GM23338 (cell line): ENCODE measurements around the gene KCNK5. TPM values are rescaled to one million over a fixed set of nuclear protein-coding genes. Genes with fewer than 3 reads are reported as not detected.

Experiments
- ATAC-seq: fragments of 200-7000 bp; cut with Tn5 transposase; 3 replicates; pipeline ENCODE4 v1.9.1; 2020
- DNase-seq: peaks from one replicate; pipeline ENCODE4 v3.0.0-alpha.2; 2015; ENCODE audit warnings: low spot score
- H2AFZ ChIP-seq: fragments of 200-600 bp; sonication (generic); 2 replicates; pipeline ENCODE4 v1.8.0; 2016; ENCODE audit warnings: antibody characterized with exemption, mild to moderate bottlenecking, moderate library complexity
- H3F3A ChIP-seq: fragments of 200-600 bp; sonication (generic); replicated peaks from 2 replicates; pipeline ENCODE4 v1.8.0; 2017; ENCODE audit warnings: antibody characterized with exemption, mixed run types, low read depth
- H3K27ac ChIP-seq: fragments of 200-600 bp; sonication (generic); 2 replicates; pipeline ENCODE4 v1.6.1; 2016; ENCODE audit warnings: low read depth
- H3K27me3 ChIP-seq: fragments of 200-600 bp; sonication (generic); 2 replicates; pipeline ENCODE4 v1.8.0; 2016; ENCODE audit warnings: mild to moderate bottlenecking, mixed run types, moderate library complexity; ENCODE audit not compliant: insufficient read depth
- H3K36me3 ChIP-seq: fragments of 200-600 bp; sonication (generic); 2 replicates; pipeline ENCODE4 v1.8.0; 2016; ENCODE audit warnings: mild to moderate bottlenecking; ENCODE audit not compliant: insufficient read depth
- H3K4me1 ChIP-seq: fragments of 200-600 bp; sonication (generic); 2 replicates; pipeline ENCODE4 v1.8.0; 2016; ENCODE audit warnings: mild to moderate bottlenecking, moderate library complexity; ENCODE audit not compliant: insufficient read depth
- H3K4me2 ChIP-seq: fragments of 200-600 bp; sonication (generic); 2 replicates; pipeline ENCODE4 v1.7.1; 2017; ENCODE audit warnings: mixed run types
- H3K4me3 ChIP-seq: fragments of 200-600 bp; sonication (generic); 2 replicates; pipeline ENCODE4 v1.6.1; 2016; ENCODE audit warnings: mixed run types
- H3K79me2 ChIP-seq: fragments of 200-600 bp; sonication (generic); replicated peaks from 2 replicates; pipeline ENCODE4 v1.8.0; 2017; ENCODE audit warnings: mild to moderate bottlenecking; ENCODE audit not compliant: insufficient read depth
- H3K9me2 ChIP-seq: fragments of 200-600 bp; sonication (generic); 2 replicates; pipeline ENCODE4 v1.8.0; 2017; ENCODE audit not compliant: insufficient read depth
- H4K20me1 ChIP-seq: fragments of 200-600 bp; sonication (generic); replicated peaks from 2 replicates; pipeline ENCODE4 v1.8.0; 2017; ENCODE audit warnings: mild to moderate bottlenecking; ENCODE audit not compliant: insufficient read depth
- H3K27ac Mint-ChIP-seq: 2 replicates; pipeline ENCODE4 v1.8.0; 2020; ENCODE audit warnings: inconsistent platforms, mild to moderate bottlenecking, moderate library complexity, mixed read lengths
- H3K27me3 Mint-ChIP-seq: 3 replicates; pipeline ENCODE4 v1.8.0; 2022; ENCODE audit warnings: low read depth, mild to moderate bottlenecking, moderate library complexity, mixed read lengths, inconsistent platforms; ENCODE audit not compliant: insufficient read depth, poor library complexity
- H3K36me3 Mint-ChIP-seq: 3 replicates; pipeline ENCODE4 v1.8.0; 2021; ENCODE audit warnings: low read depth, mild to moderate bottlenecking, inconsistent platforms, moderate library complexity, mixed read lengths
- H3K4me1 Mint-ChIP-seq: 3 replicates; pipeline ENCODE4 v1.8.0; 2020; ENCODE audit warnings: mild to moderate bottlenecking, inconsistent platforms, mixed read lengths
- H3K4me3 Mint-ChIP-seq: 3 replicates; pipeline ENCODE4 v1.8.0; 2021; ENCODE audit warnings: moderate library complexity, mild to moderate bottlenecking, inconsistent platforms, mixed read lengths
- H3K9me3 Mint-ChIP-seq: 3 replicates; pipeline ENCODE4 v1.8.0; 2020; ENCODE audit warnings: moderate library complexity, mild to moderate bottlenecking, inconsistent platforms, mixed read lengths
- CREB1 ChIP-seq: fragments of 250-450 bp; sonication (Bioruptor Pico); IDR thresholded peaks from 2 replicates; pipeline ENCODE4 v1.5.0; 2020; ENCODE audit warnings: low read depth, mild to moderate bottlenecking, moderate library complexity
- CTCF ChIP-seq, 2 experiments: fragments of 200-600 bp in 1 of 2; sonication (generic) in 1 of 2; conservative IDR thresholded peaks; 2 replicates each; pipeline versions ENCODE4 v1.5.1 to v1.6.1; 2016 to 2017; ENCODE audit warnings: antibody characterized with exemption in 2 of 2, low read depth in 2 of 2, mild to moderate bottlenecking in 2 of 2, moderate library complexity in 1 of 2
- EZH2 ChIP-seq: fragments of 200-600 bp; sonication (generic); IDR thresholded peaks from one replicate; pipeline ENCODE4 v1.8.0; 2017; ENCODE audit warnings: antibody characterized with exemption, mild to moderate bottlenecking, low read depth; ENCODE audit not compliant: unreplicated experiment
- EZH2phosphoT487 ChIP-seq: fragments of 200-600 bp; sonication (generic); IDR thresholded peaks from one replicate; pipeline ENCODE4 v1.8.1; 2018; ENCODE audit warnings: antibody characterized with exemption; ENCODE audit not compliant: unreplicated experiment
- JUNB ChIP-seq: IDR thresholded peaks from one replicate; pipeline ENCODE4 v1.6.1; 2016; ENCODE audit warnings: antibody characterized with exemption; ENCODE audit not compliant: unreplicated experiment
- NANOG ChIP-seq: IDR thresholded peaks from 2 replicates; pipeline ENCODE4 v1.6.1; 2016; ENCODE audit warnings: antibody characterized with exemption, borderline replicate concordance
- ZNF114 ChIP-seq: fragments of 250-450 bp; sonication (Bioruptor Pico); IDR thresholded peaks from 2 replicates; pipeline ENCODE4 v1.5.0; 2020; ENCODE audit warnings: mild to moderate bottlenecking, moderate library complexity
- ZNF331 ChIP-seq: fragments of 250-450 bp; sonication (Bioruptor Pico); IDR thresholded peaks from 2 replicates; pipeline ENCODE4 v1.5.0; 2020; ENCODE audit warnings: low read depth, mild to moderate bottlenecking, moderate library complexity
- ZNF462 ChIP-seq: fragments of 250-450 bp; sonication (Bioruptor Pico); IDR thresholded peaks from 2 replicates; pipeline ENCODE4 v1.5.0; 2020; ENCODE audit warnings: mild to moderate bottlenecking, moderate library complexity
- polyA plus RNA-seq: library from polyadenylated mRNA; unstranded; fragments of >200 nt; fragmentation: Nextera tagmentation; extraction: Ambion mirVana; gene quantifications from 2 replicates; pipeline ENCODE4 v1.2.1, GENCODE V29; 2016
- total RNA-seq: library from RNA; depleted of rRNA; stranded (reverse); fragments of >200 nt; shearing (Covaris generic); gene quantifications from 2 replicates; pipeline ENCODE4 v1.2.3, GENCODE V29; 2014

KCNK5 gene
- total and polyA plus RNA-seq, 2 experiments from 2014 or later = 9.5 to 57.4 TPM

- DNase-seq = peak; percentile 88
- H3K27ac ChIP-seq = no peak overlapping the region
- TF ChIP-seq CTCF (conservative IDR thresholded peaks at IDR 0.05; ENCODE audit: low read depth in 2 of 2) (peak; percentile 59 to 84), EZH2phosphoT487 (no peak)
These were observed 39.2 kb downstream of the KCNK5 start for GRCh38 chr6:39189915-39190544.

GRCh38 chr6:39189131-39189530, 40.1 kb downstream of the KCNK5 start:
- ATAC-seq = no peak
- TF ChIP-seq CREB1 (CRISPR knock-in tag) = no peak
- no peak for TF ChIP-seq ZNF462
- TF ChIP-seq EZH2 = no peak
- TF ChIP-seq JUNB = no peak
- no peak for TF ChIP-seq ZNF331 (CRISPR knock-in tag)
- TF ChIP-seq ZNF114 = no peak
- TF ChIP-seq NANOG = no peak
- no peak for TF ChIP-seq EZH2phosphoT487

More at GRCh38 chr6:39189915-39190544, 39.2 kb downstream of the KCNK5 start:
- H3F3A ChIP-seq = 0 out of 2 replicates have a peak, but pooled peaks cover 8% of the 10 kb centered on the region
- H3K9me2 ChIP-seq = no peaks in the 10 kb centered on the region
- H3K4me2 ChIP-seq = no peak overlapping the region
- no peaks in the 10 kb centered on the region for H3K9me3 Mint-ChIP-seq
- H3K4me3 ChIP-seq = no peak overlapping the region
- peaks cover 15% of the 10 kb centered on the region; the same call in 2 of the 3 replicates for H3K4me1 Mint-ChIP-seq
- no peaks in the 10 kb centered on the region for H3K27me3 ChIP-seq
- H3K4me1 ChIP-seq = 0 out of 2 replicates have a peak, but pooled peaks cover 4% of the 10 kb centered on the region
- H3K36me3 ChIP-seq = peaks cover 13% of the 10 kb centered on the region
- H4K20me1 ChIP-seq = peaks cover 10% of the 10 kb centered on the region
- peaks cover 6% of the 10 kb centered on the region for H3K79me2 ChIP-seq
- H3K4me3 Mint-ChIP-seq = no peak overlapping the region
- peaks cover 87% of the 10 kb centered on the region for H3K36me3 Mint-ChIP-seq
- H2AFZ ChIP-seq = no peak overlapping the region
- ATAC-seq = peak; percentile 98
- H3K27ac Mint-ChIP-seq = 0 out of 2 replicates have a peak overlapping the region, but pooled peaks have one; percentile 27
- peaks cover 22% of the 10 kb centered on the region for H3K27me3 Mint-ChIP-seq

More at GRCh38 chr6:39189131-39189530, 40.1 kb downstream of the KCNK5 start:
- H3K27me3 ChIP-seq = no peaks in the 10 kb centered on the region
- no peak overlapping the region for H3K27ac ChIP-seq
- H3F3A ChIP-seq = 0 out of 2 replicates have a peak, but pooled peaks cover 8% of the 10 kb centered on the region
- peaks cover 5% of the 10 kb centered on the region for H3K36me3 ChIP-seq
- Mint-ChIP-seq H3K9me3 (no peaks in the 10 kb centered on the region), H3K27me3 (peaks cover 23% of the 10 kb centered on the region), H3K36me3 (peaks cover 87% of the 10 kb centered on the region), H3K27ac (no peak overlapping the region), H3K4me1 (peaks cover 15% of the 10 kb centered on the region; the same call in 2 of the 3 replicates), H3K4me3 (no peak overlapping the region)
- DNase-seq = no peak
- no peak overlapping the region for H3K4me3 ChIP-seq
- H3K79me2 ChIP-seq = peaks cover 4% of the 10 kb centered on the region; the same call in 1 of the 2 replicates
- H2AFZ ChIP-seq = no peak overlapping the region
- H3K4me2 ChIP-seq = no peak overlapping the region
- H4K20me1 ChIP-seq = peaks cover 10% of the 10 kb centered on the region
- H3K4me1 ChIP-seq = 0 out of 2 replicates have a peak, but pooled peaks cover 4% of the 10 kb centered on the region
- H3K9me2 ChIP-seq = no peaks in the 10 kb centered on the region
